ENCODE data around the gene FMOD.
A peak's percentile ranks its signal among the peaks of the same experiment; 100 is the strongest.
"Not testable (repeated sequence)": the region's sequence is repeated elsewhere in the genome, so short reads cannot be mapped to it uniquely, and the experiment has no call there.

The FMOD gene

GRCh38 chr1:203326830-203327683 is 23.9 kb downstream of the FMOD start:
- peak; percentile 92 for DNase-seq (ENCODE audit: low read depth)

- no peak for DNase-seq (ENCODE audit: low read depth)
Measured at GRCh38 chr1:203325418-203326091, 25.4 kb downstream of the FMOD start.

GRCh38 chr1:203325026-203325417 is 25.9 kb downstream of the FMOD start:
- DNase-seq (ENCODE audit: low read depth): peak; percentile 41

- no peak for DNase-seq (ENCODE audit: low read depth)
Measured at GRCh38 chr1:203324105-203325025, 26.6 kb downstream of the FMOD start.

- DNase-seq (ENCODE audit: low read depth): no peak
Measured at GRCh38 chr1:203323587-203323986, 27.3 kb downstream of the FMOD start.

GRCh38 chr1:203322500-203323179 is 28.3 kb downstream of the FMOD start:
- no peak for DNase-seq (ENCODE audit: low read depth)

GRCh38 chr1:203321273-203322052 is 29.5 kb downstream of the FMOD start:
- no peak for DNase-seq (ENCODE audit: low read depth)

GRCh38 chr1:203320591-203321272 is 30.2 kb downstream of the FMOD start:
- DNase-seq (ENCODE audit: low read depth): no peak

GRCh38 chr1:203318229-203318517 is 32.7 kb downstream of the FMOD start:
- DNase-seq (ENCODE audit: low read depth): no peak

GRCh38 chr1:203317429-203318228 is 33.3 kb downstream of the FMOD start:
- DNase-seq (ENCODE audit: low read depth): no peak

GRCh38 chr1:203316626-203317093 is 34.3 kb downstream of the FMOD start:
- DNase-seq (ENCODE audit: low read depth): no peak

- not testable (repeated sequence) for DNase-seq (ENCODE audit: low read depth)
Measured at GRCh38 chr1:203314025-203314759, 36.7 kb downstream of the FMOD start.

GRCh38 chr1:203311368-203312301 is 39.3 kb downstream of the FMOD start:
- DNase-seq (ENCODE audit: low read depth): no peak

GRCh38 chr1:203308923-203309331 is 42.0 kb downstream of the FMOD start:
- no peak for DNase-seq (ENCODE audit: low read depth)

- no peak for DNase-seq (ENCODE audit: low read depth)
Measured at GRCh38 chr1:203308328-203308922, 42.5 kb downstream of the FMOD start.

GRCh38 chr1:203307641-203308126 is 43.2 kb downstream of the FMOD start:
- no peak for DNase-seq (ENCODE audit: low read depth)

GRCh38 chr1:203306965-203307541 is 43.9 kb downstream of the FMOD start:
- no peak for DNase-seq (ENCODE audit: low read depth)
